GM21723 (cell line): ENCODE results near the gene HBZ.
"Not testable (repeated sequence)": the region's sequence is repeated elsewhere in the genome, so short reads cannot be mapped to it uniquely, and the experiment has no call there.

Experiments
- ATAC-seq: cut with Tn5 transposase; IDR thresholded peaks from one replicate; pipeline ENCODE4 v1.9.1; 2021; ENCODE audit warnings: mild to moderate bottlenecking, moderate library complexity; ENCODE audit not compliant: unreplicated experiment

The HBZ gene

GRCh38 chr16:152141-153128, at the start of gene HBZ:
Gene HBZ (plus strand): TSS chr16:152644. CDS start chr16:152910, 266 bp downstream.
- ATAC-seq, result no peak

GRCh38 chr16:104355-104754, 48.1 kb upstream of the HBZ start:
- no peak for ATAC-seq

- ATAC-seq, result no peak
These were observed 47.5 kb upstream of the HBZ start for GRCh38 chr16:104928-105327.

DNA sequence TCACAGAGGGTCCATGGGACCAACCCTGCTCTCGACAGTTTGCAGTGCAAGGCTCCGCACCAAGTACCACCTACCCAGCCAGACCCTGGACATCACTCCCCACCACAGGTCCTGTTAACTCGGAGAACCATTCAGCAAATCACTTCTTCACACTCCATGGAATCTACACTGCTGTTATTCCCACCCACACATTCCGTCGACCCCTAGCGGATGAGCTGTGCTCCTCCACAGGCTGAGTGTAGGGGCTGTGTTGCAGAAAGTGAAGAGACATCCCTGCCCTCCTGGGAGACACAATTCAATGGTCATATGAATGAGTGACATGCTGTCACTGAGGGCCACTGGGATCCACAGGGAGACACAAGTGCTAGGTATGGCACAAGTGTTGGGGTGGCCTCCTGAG, 46.9 kb upstream of the HBZ start:
- no peak for ATAC-seq

DNA sequence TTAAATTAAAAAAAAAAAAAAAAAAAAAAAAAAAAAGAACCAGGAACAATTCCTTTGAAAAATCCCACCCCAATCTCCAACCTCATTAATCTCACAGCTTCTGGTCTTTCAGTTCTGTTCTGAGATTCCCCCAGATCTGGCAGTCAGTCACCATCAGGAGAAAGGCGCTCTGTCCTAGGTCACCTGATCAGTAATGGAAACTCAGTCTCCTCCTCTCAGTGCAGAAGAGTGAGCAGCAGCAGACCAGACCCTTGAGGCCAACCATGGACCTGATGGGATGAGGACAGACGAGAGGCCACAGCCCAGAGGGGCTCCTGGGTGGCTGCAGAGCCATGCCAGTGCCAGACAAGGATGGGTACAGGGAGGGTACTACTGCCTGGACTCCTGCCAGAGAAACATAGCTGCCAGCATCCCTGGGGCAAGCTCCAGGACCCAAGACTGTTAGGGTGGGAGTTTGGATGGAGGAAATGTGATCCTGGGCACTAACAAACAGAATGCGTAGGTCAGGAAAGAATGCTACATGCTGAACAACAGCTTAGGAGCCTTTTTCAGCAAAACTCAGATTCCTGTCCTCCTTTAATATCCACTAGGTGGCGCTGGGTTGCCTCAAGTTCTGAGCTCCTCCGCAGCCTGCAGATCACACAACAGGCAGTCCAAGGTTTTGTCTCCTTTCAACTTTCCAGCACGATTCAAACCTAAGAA, 45.7 kb upstream of the HBZ start:
- no peak for ATAC-seq

DNA sequence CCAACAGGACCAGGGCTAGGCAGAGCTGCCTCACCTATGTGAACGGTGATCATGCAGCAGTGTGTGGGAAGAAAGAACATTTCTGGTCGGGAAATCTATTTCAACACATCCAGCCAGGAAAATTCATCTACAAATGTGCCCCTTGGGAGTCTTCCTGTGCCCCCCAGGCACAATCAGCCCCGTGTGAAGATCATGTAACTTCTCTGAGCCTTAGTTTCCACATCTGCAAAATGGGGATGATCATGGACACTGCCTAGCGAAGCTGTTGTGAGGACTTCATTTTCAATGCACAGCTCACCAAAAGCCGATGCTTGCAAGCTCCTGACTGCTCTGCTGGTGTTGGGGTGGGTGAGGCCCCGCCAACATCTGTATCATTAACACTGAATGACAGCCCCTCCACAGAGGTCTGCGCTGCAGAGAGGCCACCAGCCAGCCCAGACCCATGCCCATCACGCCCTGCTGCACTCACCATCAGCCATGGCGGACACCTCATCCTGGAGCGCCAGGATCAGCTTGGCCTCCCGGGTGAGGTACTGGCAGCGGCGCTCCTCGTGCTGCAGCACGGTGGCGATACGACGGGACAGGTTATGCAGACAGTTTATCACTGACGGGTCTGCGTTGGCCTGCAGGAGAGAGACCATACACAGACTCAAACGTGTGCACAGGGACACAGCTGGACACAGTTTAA, 40.1 kb upstream of the HBZ start:
- ATAC-seq, result no peak

DNA sequence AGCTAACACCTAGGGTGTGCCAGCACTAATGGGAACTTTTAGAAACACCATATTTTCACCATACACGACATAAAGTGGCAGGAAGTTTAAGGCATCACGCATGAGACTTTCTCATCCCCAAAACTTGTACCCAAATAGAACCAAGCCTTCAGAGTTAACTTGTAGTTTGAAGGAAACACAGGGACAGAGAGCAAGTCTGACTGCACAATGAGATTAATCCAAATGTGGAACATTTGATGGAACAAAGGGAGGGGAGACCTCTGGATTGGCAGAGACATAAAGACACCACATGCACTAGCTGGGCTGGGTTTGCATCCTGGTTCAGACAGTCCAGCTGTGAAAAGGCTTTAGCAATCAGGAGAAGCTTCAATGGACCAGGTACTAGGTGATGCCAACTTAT, 38.1 kb upstream of the HBZ start:
- ATAC-seq, result no peak

GRCh38 chr16:116015-116414, 36.4 kb upstream of the HBZ start:
- ATAC-seq, result no peak

DNA sequence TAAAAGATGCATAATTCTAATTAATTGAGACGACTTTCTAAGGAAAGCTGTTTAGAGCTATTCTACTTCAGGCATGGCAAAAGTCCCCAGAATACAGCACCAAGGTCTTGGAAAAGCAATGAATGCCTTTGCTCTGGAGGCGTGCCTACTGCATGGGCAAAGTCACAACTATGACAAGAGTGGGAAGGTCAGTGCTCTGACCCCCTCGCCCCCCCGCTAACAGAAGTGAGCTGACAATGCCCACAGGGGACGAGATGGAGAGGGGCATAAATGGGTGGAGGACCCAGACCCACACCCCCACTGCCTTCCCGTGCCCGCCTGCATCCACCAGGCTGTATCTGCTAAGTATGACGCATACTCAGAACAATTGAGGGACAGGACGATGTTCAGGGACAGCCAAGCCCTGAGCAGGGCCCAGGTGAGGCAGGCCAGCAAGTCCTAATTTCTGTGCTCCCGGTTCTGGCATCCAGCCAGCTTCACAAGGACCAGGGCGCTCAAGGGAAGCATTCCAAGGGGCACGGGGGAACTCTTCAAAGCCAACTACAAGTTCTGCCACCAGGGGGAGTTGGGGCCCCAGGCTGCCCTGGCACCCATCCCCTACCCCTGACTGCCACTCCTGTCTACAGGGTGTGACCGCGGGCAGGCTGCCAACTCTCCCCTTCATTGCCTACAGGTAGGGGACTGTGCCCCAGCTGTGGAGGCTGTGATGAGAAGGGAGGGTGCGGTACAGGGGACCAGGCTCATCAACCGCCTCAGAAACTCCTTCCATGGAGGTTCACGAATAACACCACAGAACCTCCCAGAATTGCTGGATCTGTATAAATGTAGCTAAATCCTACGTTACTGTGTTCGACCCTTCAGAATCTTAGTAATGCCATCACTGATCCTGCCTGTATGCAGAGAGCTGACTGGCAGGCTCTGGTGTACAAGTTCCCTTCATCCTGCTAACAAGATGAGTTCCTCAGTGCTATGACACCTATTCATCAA, 34.8 kb upstream of the HBZ start:
- no peak for ATAC-seq

DNA sequence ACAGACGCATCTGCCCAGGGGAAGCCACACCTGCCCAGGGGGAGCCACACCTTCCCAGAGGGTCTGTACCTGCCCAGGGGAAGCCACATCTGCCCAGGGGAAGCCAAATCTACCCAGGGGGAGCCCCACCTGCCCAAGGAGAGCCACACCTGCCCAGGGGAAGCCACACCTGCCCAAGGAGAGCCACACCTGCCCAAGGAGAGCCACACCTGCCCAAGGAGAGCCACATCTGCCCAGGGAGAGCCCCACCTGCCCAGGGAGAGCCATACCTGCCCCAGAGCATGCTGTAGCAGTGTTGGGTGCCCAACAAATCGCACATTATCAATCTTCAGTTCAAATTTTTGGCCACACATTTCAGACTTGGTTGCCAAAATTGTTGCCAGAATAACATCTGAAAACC, 33.6 kb upstream of the HBZ start:
- no peak for ATAC-seq

DNA sequence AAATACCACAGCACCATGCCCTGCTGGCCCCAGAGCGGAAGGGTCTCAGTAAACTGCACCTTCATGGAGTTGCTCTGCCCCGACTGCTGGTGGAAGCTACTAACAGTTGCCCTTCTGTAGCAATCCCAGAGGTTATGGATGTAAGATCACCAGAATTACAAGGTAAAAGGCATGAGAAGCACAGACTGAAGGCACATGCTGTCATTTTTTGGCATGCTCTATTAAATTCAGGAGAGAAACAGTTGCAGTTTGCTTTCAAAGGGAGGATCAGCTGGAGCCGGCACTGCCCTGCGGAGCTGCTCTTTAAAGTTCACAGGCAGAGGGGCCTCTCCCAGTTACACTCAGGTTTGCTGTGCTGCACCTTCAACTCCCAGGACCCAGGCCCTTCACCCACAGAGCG, 33.1 kb upstream of the HBZ start:
- no peak for ATAC-seq

- ATAC-seq, result no peak
These were observed 32.5 kb upstream of the HBZ start for GRCh38 chr16:119835-120491.

GRCh38 chr16:120756-121155, 31.7 kb upstream of the HBZ start:
- ATAC-seq, result no peak

DNA sequence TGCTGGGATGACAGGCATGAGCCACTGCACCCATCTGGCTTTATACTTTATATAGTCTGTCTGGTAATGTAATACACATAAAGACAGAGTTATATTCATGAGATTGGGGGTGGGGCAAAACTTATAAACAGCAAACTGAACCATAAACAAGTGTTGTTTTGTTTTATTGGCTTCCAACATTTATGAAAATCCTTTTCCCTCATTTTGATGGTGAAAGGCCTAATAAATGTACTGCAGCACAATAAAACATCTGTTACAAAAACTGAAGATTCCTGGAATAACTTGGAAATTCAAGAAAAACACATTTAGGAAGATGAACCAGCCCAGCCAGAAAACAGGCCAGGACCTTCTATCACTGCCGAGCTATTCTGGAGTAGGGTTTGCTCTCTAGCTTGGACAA, 30.1 kb upstream of the HBZ start:
- no peak for ATAC-seq

- not testable (repeated sequence) for ATAC-seq
These were observed 28.7 kb upstream of the HBZ start for GRCh38 chr16:123558-124350.

DNA sequence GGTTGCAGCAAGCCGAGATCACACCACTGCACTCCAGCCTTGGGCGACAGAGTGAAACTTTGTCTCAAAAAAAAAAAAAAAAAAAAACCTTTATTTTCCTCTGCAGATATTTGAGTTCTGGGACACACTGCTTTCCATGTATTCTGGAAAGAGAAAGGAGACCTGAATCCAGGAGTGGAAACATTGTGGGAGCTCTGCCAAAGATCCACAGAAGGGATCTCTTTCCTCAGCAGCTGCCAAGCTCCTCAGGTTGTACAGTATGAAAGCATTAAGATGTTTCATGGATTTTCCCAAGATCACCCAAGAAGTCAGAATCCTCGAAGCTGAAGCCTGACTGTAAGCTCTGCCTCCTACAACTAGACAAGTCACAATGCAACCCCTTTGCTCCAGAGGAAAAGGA, 27.4 kb upstream of the HBZ start:
- no peak for ATAC-seq

GRCh38 chr16:129075-129474, 23.4 kb upstream of the HBZ start:
- ATAC-seq, result no peak

GRCh38 chr16:130533-131173, 21.8 kb upstream of the HBZ start:
- no peak for ATAC-seq

DNA sequence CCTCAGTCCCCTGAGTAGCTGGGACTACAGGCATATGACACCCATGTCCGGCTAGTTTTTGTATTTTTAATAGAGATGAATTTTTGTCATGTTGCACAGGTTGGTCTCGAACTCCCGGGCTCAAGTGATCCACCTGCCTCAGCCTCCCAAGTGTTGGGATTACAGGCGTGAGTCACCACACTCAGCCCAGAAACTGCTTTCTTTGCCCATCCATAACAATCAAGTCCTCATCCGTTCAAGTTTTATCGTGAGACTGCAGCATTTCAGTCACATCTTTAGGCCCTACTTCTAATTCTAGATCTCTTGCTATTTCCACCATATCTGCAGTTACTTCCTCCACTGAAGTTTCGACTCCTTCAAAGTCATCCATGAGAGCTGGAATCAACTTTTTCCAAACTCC, 20.3 kb upstream of the HBZ start:
- no peak for ATAC-seq
